Activated CD4-positive, alpha-beta memory T cell treated with anti-CD3 and anti-CD28 coated beads, Interleukin-2, amount 10 ng/mL, durations not matched to agents 7 days and 5 days (primary cell): ENCODE measurements around the gene NSG1. TPM values are rescaled to one million over a fixed set of nuclear protein-coding genes. Genes with fewer than 3 reads are reported as not detected.

Experiments used
- CTCF ChIA-PET: fragments of 350-600 bp; sonication (Branson Sonifier 250); formaldehyde crosslinking; loops from one replicate; lab custom pipeline; 2021; ENCODE audit warnings: antibody characterized with exemption, inconsistent platforms; lab: Charles Lee
- POLR2A ChIA-PET: fragments of 350-600 bp; sonication (Branson Sonifier 250); formaldehyde crosslinking; loops from one replicate; lab custom pipeline; 2021; ENCODE audit warnings: antibody characterized with exemption; lab: Charles Lee
- DNase-seq: peaks from one replicate; pipeline ENCODE4 v3.0.0-alpha.2; 2020
- H3K27ac Mint-ChIP-seq: one replicate; pipeline ENCODE4 v1.8.0; 2021; ENCODE audit warnings: mild to moderate bottlenecking, mixed read lengths
- H3K27me3 Mint-ChIP-seq: one replicate; pipeline ENCODE4 v1.8.0; 2021; ENCODE audit warnings: mixed read lengths
- H3K36me3 Mint-ChIP-seq: one replicate; pipeline ENCODE4 v1.8.0; 2021; ENCODE audit warnings: low read depth, mixed read lengths
- H3K4me1 Mint-ChIP-seq: one replicate; pipeline ENCODE4 v1.8.0; 2021; ENCODE audit warnings: mixed read lengths
- H3K4me3 Mint-ChIP-seq: one replicate; pipeline ENCODE4 v1.8.0; 2021; ENCODE audit warnings: mild to moderate bottlenecking, mixed read lengths
- H3K9me3 Mint-ChIP-seq: one replicate; pipeline ENCODE4 v1.8.0; 2021; ENCODE audit warnings: mixed read lengths
- total RNA-seq, 2 experiments: library from RNA; stranded (reverse); gene quantifications; one replicate each; pipeline ENCODE4 v1.2.3, GENCODE V29; 2021

NSG1 gene
- total RNA-seq, 2 experiments from 2014 or later = 7.0 to 7.7 TPM

DNA sequence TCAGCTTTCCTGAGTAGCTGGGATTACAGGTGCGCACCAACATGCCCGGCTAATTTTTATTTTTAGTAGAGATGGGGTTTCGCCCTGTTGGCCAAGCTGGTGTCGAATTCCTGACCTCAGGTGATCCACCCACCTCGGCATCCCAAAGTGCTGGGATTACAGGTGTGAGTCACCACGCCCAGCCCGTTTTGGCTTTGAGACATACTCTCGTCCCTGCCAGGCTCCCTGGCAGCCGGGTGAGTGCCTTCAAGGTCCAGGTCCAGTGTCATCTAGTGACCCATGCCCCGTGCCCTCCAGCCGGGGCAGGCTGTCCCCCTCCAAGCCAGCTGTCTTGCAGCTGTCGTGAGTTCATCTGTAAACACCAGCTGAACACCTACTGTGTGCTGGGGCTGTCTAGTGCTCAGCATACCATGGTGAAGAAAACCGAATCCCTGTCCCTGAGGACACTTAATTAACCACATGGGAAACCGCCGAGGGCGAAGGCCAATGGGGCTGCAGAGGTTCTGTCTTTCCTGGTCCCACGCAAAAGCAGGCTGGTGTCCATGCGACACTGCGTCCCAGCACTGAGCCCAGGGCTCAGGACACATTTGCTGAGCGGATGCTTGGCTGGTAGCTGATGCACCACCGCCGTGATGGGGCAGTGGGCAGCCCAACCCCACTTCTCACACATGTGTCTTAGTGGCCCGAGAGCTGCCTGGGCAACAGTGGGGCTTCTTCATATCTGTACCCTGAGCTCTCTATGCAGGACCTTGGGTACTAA, 21.9 kb downstream of the NSG1 start:
- no peaks in the 10 kb centered on the region for H3K9me3 Mint-ChIP-seq
- no peaks in the 10 kb centered on the region for H3K4me1 Mint-ChIP-seq
- POLR2A ChIA-PET = no interaction called here
- no peaks in the 10 kb centered on the region for H3K27me3 Mint-ChIP-seq
- DNase-seq = no peak
- no peak overlapping the region for H3K27ac Mint-ChIP-seq
- CTCF ChIA-PET = no interaction called here
- no peak overlapping the region for H3K4me3 Mint-ChIP-seq
- no peaks in the 10 kb centered on the region for H3K36me3 Mint-ChIP-seq

DNA sequence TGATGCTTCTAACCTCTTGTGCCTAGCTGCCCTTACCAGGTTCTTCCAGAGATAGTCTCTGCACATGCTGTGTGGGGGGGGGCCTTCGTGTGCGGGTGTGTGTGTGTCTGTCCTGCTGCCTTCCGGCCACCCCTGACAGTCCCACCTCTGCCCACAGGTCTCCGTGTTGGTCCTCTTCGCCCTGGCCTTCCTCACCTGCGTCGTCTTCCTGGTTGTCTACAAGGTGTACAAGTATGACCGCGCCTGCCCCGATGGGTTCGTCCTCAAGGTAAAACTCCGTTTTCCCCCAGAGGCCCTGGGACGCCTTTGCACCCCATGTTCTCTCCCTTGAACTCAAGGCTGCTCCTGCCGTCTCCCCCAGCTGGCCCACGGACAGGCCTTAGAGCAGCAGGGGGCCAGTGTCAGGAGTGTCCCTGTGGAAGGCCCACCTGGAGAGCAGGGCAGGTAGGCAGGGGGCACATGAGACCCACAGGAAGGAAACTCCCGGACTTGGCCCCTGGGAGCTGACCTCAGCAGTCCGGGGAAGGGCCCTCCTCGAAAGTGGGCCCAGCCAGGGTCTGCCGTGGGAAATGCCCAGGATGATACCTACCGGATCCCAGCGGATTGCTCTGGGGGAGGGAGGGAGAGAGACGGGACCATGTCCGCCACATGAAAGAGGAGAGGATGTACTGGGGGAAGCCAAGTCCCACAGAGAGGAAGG, 22.7 kb downstream of the NSG1 start:
- POLR2A ChIA-PET = no interaction called here
- CTCF ChIA-PET = no interaction called here
- Mint-ChIP-seq H3K4me1 (no peaks in the 10 kb centered on the region), H3K27ac (no peak overlapping the region), H3K4me3 (no peak overlapping the region), H3K9me3 (no peaks in the 10 kb centered on the region), H3K27me3 (no peaks in the 10 kb centered on the region), H3K36me3 (no peaks in the 10 kb centered on the region)
- no peak for DNase-seq

- Mint-ChIP-seq H3K4me1 (no peaks in the 10 kb centered on the region), H3K27ac (no peak overlapping the region), H3K9me3 (no peaks in the 10 kb centered on the region), H3K4me3 (no peak overlapping the region), H3K27me3 (no peaks in the 10 kb centered on the region), H3K36me3 (no peaks in the 10 kb centered on the region)
- no peak for DNase-seq
- POLR2A ChIA-PET = no interaction called here
- CTCF ChIA-PET = no interaction called here
Measured at GRCh38 chr4:4410271-4410670, 23.4 kb downstream of the NSG1 start.

DNA sequence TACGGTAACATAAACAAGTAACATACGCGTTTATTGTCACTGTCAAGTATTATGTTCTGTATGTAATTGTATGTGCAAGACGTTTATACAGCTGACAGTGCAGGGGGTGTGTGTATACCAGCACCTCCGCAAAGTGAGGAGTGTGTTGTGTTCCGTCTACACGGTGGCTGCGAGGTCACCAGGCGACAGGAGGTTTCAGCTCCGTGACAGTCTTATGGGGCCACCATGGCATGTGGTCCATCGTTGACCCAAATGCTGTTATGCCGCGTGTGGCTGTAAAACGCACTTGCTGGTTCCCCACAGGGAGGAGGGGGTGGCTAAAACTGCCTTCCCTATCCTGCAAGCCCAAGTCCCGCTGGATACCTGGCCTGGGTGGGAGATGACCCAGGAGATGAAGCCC, 25.0 kb downstream of the NSG1 start:
- no peaks in the 10 kb centered on the region for H3K4me1 Mint-ChIP-seq
- H3K4me3 Mint-ChIP-seq = no peak overlapping the region
- H3K9me3 Mint-ChIP-seq = no peaks in the 10 kb centered on the region
- peaks cover 3% of the 10 kb centered on the region for H3K36me3 Mint-ChIP-seq
- H3K27me3 Mint-ChIP-seq = no peaks in the 10 kb centered on the region
- DNase-seq = no peak
- ChIA-PET CTCF (interaction anchor here (1.5 kb wide), 1 partner anchor 12 kb away, joined by 4 read pairs; no protein-coding TSS in a partner anchor), POLR2A (interaction anchor here (1.1 kb wide), 1 partner anchor 50 kb away, joined by 3 read pairs; no protein-coding TSS in a partner anchor)
- H3K27ac Mint-ChIP-seq = no peak overlapping the region

DNA sequence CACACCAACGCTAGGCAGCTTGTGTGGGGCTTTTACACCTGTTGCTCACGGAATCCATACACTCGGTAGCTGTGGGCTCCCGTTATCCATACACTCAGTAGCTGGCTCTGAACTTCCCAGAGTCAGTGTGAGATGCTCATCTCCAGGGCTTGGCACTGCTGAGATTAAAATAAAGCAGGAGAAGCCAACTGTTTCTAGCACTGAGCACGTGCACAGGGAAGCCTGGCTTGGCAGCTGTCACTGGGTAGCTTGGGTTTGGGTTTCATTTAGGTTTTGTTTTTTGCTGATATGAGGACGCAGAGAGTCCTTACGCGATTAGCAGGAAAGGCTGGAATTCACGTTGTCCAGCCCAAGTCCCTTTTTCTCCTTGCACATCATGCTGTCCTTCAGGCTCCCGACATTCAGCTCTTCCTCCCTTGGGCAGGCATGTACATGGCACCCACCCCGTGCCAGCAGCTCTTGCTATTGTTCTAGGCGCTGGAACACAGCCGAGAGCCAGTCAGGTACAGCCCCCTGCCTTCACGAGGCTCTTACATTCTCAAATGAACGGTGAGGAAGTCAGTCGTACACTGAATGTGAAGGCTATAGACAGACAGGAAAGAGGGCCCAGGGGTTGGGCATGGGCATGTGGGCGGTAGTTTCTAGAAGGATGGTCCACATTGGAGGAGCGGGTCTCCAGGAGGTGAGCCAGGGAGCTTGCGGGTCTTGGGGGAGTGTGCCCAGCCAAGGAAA, 25.9 kb downstream of the NSG1 start:
- no peak overlapping the region for H3K27ac Mint-ChIP-seq
- no peak overlapping the region for H3K4me3 Mint-ChIP-seq
- no peaks in the 10 kb centered on the region for H3K4me1 Mint-ChIP-seq
- DNase-seq = no peak
- H3K9me3 Mint-ChIP-seq = no peaks in the 10 kb centered on the region
- POLR2A ChIA-PET = interaction anchor here (1.1 kb wide), 1 partner anchor 49 kb away, joined by 3 read pairs; no protein-coding TSS in a partner anchor
- no peaks in the 10 kb centered on the region for H3K27me3 Mint-ChIP-seq
- CTCF ChIA-PET = no interaction called here
- H3K36me3 Mint-ChIP-seq = peaks cover 4% of the 10 kb centered on the region

GRCh38 chr4:4413373-4413725, 26.4 kb downstream of the NSG1 start:
- H3K4me3 Mint-ChIP-seq = no peak overlapping the region
- peaks cover 5% of the 10 kb centered on the region for H3K4me1 Mint-ChIP-seq
- H3K36me3 Mint-ChIP-seq = peaks cover 4% of the 10 kb centered on the region
- ChIA-PET POLR2A (no interaction called here), CTCF (no interaction called here)
- H3K27ac Mint-ChIP-seq = no peak overlapping the region
- no peaks in the 10 kb centered on the region for H3K9me3 Mint-ChIP-seq
- no peaks in the 10 kb centered on the region for H3K27me3 Mint-ChIP-seq
- DNase-seq = no peak

DNA sequence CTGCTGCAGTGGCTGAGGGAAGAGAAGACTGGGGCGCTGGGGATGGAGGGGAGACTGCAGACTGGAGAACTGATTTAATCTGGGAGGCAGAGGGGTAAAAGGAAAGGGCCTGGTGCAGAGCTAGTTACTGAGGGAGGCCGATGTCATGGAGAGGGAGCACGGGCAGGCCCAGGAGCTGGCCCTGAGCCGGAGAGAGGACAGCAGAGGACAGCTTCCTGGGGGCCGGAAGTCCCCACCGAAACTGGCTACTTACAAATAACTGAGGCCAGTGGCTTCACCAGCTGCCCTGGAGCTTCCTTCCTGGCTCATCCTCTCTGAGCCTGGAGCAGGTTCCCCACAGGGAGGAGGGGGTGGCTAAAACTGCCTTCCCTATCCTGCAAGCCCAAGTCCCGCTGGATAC, 26.9 kb downstream of the NSG1 start:
- CTCF ChIA-PET = no interaction called here
- no peak overlapping the region for H3K4me3 Mint-ChIP-seq
- POLR2A ChIA-PET = no interaction called here
- no peak overlapping the region for H3K27ac Mint-ChIP-seq
- DNase-seq = no peak
- H3K36me3 Mint-ChIP-seq = peaks cover 8% of the 10 kb centered on the region
- no peaks in the 10 kb centered on the region for H3K27me3 Mint-ChIP-seq
- H3K4me1 Mint-ChIP-seq = peaks cover 10% of the 10 kb centered on the region
- no peaks in the 10 kb centered on the region for H3K9me3 Mint-ChIP-seq

GRCh38 chr4:4415107-4415805, 28.4 kb downstream of the NSG1 start:
- H3K27ac Mint-ChIP-seq = no peak overlapping the region

DNA sequence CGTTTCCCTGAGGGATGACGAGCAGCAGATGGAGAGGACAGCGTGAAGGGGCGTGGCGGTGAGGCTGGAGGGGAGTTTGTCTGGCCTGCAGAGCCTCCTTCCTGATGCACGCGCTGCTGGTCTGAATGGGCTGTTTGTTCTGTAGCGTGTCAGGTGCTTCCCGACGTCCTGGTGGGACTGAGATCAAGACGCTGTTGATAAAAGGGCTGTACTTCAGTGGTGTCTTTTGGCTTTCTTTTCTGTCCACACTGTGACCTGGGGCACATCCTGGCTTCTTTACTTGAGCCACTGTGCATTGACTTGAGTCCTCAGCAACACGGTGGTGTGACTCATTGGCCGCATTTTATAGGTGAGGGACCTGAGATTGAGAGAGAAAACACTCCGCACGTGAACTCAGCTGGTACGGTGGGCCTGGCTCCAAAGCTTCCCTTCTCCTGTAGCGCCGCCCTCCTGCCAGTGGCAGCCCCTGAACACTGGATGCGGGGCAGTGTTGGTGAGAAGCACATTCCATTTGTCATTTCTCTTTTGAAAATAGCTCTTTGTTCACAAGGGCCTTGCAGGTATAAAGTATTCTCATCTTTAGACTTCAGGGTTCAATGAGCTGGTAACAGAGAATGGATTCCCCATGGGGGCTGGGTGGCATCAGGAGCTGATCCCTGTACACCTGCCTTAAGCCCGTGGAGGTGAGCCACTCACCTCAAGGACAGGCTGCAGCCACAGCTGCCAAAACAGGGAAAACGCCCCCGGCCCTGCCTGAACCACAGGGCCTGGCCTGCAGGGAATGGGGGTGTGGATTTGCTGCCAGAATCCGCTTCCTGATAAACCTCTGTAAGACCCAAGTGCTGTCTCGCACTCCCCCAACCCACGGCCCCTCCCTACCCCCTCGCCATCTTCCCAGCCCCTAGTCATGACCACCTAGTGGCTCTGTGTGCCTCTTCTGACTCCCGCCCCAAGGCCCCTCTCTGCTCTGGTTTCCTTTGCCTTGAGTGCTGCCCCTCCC, 29.2 kb downstream of the NSG1 start:
- POLR2A ChIA-PET = no interaction called here
- H3K27ac Mint-ChIP-seq = no peak overlapping the region

More at GRCh38 chr4:4415107-4415805, 28.4 kb downstream of the NSG1 start:
- Mint-ChIP-seq H3K9me3 (no peaks in the 10 kb centered on the region), H3K36me3 (peaks cover 17% of the 10 kb centered on the region), H3K4me1 (peaks cover 20% of the 10 kb centered on the region), H3K4me3 (no peak overlapping the region), H3K27me3 (no peaks in the 10 kb centered on the region)
- CTCF ChIA-PET = no interaction called here
- DNase-seq = no peak
- POLR2A ChIA-PET = no interaction called here

DNA sequence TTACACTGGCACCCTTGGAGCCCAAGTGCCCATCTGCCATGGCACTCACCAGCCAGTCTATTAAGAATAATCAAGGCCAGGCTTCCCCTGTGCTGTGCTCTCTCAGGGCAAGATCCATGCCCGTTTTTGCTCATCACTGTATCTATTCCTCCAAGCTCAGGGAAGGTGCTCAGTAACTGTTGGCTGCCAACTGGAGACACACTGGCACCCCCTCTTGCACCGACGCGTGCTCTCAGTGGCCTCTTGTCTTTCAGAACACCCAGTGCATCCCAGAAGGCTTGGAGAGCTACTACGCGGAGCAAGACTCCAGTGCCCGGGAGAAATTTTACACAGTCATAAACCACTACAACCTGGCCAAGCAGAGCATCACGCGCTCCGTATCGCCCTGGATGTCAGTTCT, 30.1 kb downstream of the NSG1 start:
- no peak overlapping the region for H3K27ac Mint-ChIP-seq
- ChIA-PET POLR2A (interaction anchor here (1.2 kb wide), 1 partner anchor 13 kb away, joined by 3 read pairs; no protein-coding TSS in a partner anchor), CTCF (no interaction called here)
- no peak overlapping the region for H3K4me3 Mint-ChIP-seq
- H3K9me3 Mint-ChIP-seq = no peaks in the 10 kb centered on the region
- H3K27me3 Mint-ChIP-seq = no peaks in the 10 kb centered on the region
- peaks cover 24% of the 10 kb centered on the region for H3K36me3 Mint-ChIP-seq
- no peak for DNase-seq
- H3K4me1 Mint-ChIP-seq = peaks cover 20% of the 10 kb centered on the region

More for the DNA sequence above, 29.2 kb downstream of the NSG1 start:
- CTCF ChIA-PET = no interaction called here
- H3K4me3 Mint-ChIP-seq = no peak overlapping the region
- no peaks in the 10 kb centered on the region for H3K9me3 Mint-ChIP-seq
- H3K27me3 Mint-ChIP-seq = no peaks in the 10 kb centered on the region
- no peak for DNase-seq
- peaks cover 20% of the 10 kb centered on the region for H3K4me1 Mint-ChIP-seq
- H3K36me3 Mint-ChIP-seq = peaks cover 23% of the 10 kb centered on the region

GRCh38 chr4:4417886-4418285, 31.0 kb downstream of the NSG1 start:
- Mint-ChIP-seq H3K9me3 (no peaks in the 10 kb centered on the region), H3K4me3 (no peak overlapping the region), H3K27me3 (no peaks in the 10 kb centered on the region), H3K27ac (no peak overlapping the region), H3K4me1 (peaks cover 20% of the 10 kb centered on the region), H3K36me3 (peaks cover 24% of the 10 kb centered on the region)
- DNase-seq = no peak
- ChIA-PET CTCF (no interaction called here), POLR2A (interaction anchor here (1.2 kb wide), 1 partner anchor 12 kb away, joined by 3 read pairs; no protein-coding TSS in a partner anchor)
